DMS 273 treated with DMSO at 0.1 percent for 48 hours (cell line): Measurements from ENCODE around the gene ZBED6.
"Not testable (repeated sequence)": the region's sequence is repeated elsewhere in the genome, so short reads cannot be mapped to it uniquely, and the experiment has no call there.

Experiments
- DNase-seq: peaks from one replicate; lab custom pipeline; 2025; lab: John Stamatoyannopoulos, UW

The ZBED6 gene

GRCh38 chr1:203781962-203782361, 13.5 kb upstream of the ZBED6 start:
- DNase-seq: no peak

- DNase-seq: no peak
These were observed 5.5 kb upstream of the ZBED6 start for GRCh38 chr1:203789966-203790365.

- DNase-seq: no peak
These were observed 3.9 kb upstream of the ZBED6 start for GRCh38 chr1:203791498-203791897.

GRCh38 chr1:203792486-203792885, 2.9 kb upstream of the ZBED6 start:
- DNase-seq: no peak

GRCh38 chr1:203793561-203793960, 1.9 kb upstream of the ZBED6 start:
- not testable (repeated sequence) for DNase-seq

GRCh38 chr1:203794764-203795440, 521 bp upstream of the ZBED6 start:
- no peak for DNase-seq

- no peak for DNase-seq
These were observed 798 bp downstream of the ZBED6 start for GRCh38 chr1:203796236-203796605.

GRCh38 chr1:203797216-203797615, 1.8 kb downstream of the ZBED6 start:
- no peak for DNase-seq

GRCh38 chr1:203797948-203798655, 2.7 kb downstream of the ZBED6 start:
- DNase-seq: no peak

- no peak for DNase-seq
These were observed 3.7 kb downstream of the ZBED6 start for GRCh38 chr1:203799157-203799556.

GRCh38 chr1:203799971-203800370, 4.5 kb downstream of the ZBED6 start:
- DNase-seq: peak; percentile 25

GRCh38 chr1:203805689-203806088, 10.3 kb downstream of the ZBED6 start:
- DNase-seq: no peak

GRCh38 chr1:203807196-203807595, 11.8 kb downstream of the ZBED6 start:
- DNase-seq: no peak

- DNase-seq: no peak
These were observed 18.3 kb downstream of the ZBED6 start for GRCh38 chr1:203813581-203814341.

GRCh38 chr1:203818399-203818798, 23.0 kb downstream of the ZBED6 start:
- no peak for DNase-seq

GRCh38 chr1:203823306-203823705, 27.9 kb downstream of the ZBED6 start:
- peak; percentile 34 for DNase-seq

GRCh38 chr1:203826175-203826574, 30.8 kb downstream of the ZBED6 start:
- no peak for DNase-seq

- no peak for DNase-seq
These were observed 32.6 kb downstream of the ZBED6 start for GRCh38 chr1:203828002-203828401.

GRCh38 chr1:203828503-203828902, 33.1 kb downstream of the ZBED6 start:
- DNase-seq: no peak

GRCh38 chr1:203829247-203829646, 33.8 kb downstream of the ZBED6 start:
- DNase-seq: not testable (repeated sequence)

GRCh38 chr1:203835476-203835875, 40.1 kb downstream of the ZBED6 start:
- DNase-seq: no peak

- DNase-seq: no peak
These were observed 43.7 kb downstream of the ZBED6 start for GRCh38 chr1:203839081-203839480.

GRCh38 chr1:203840208-203840808, 44.9 kb downstream of the ZBED6 start:
- DNase-seq: no peak
